ENCODE data around the gene PACSIN1. TPM values are rescaled to one million over a fixed set of nuclear protein-coding genes. Genes with fewer than 3 reads are reported as not detected.

Gene PACSIN1
- total and polyA plus RNA-seq, 10 of the 15 experiments (the other 5 are each of a cell fraction or from before 2014, with no cell fraction given): 0.50 to 9.4 (median 2.8) TPM

GRCh38 chr6:34425498-34426410 lies 40.1 kb upstream of the PACSIN1 start, which contains the start of gene RPS10 (continued):
- TF ChIP-seq EED (IDR thresholded peaks at IDR 0.05; ENCODE audit: low read depth) (0 out of 2 replicates have a peak, but pooled peaks have one; percentile 14), SUPT20H (IDR thresholded peaks at IDR 0.05; ENCODE audit: borderline replicate concordance, control insufficient read depth, low read depth, low read length) (no peak), MYC (IDR thresholded peaks at IDR 0.05; ENCODE audit: insufficient read depth, insufficient read length, insufficient replicate concordance, low read length, severe bottlenecking) (peak; percentile 80), IRF3 (IDR thresholded peaks at IDR 0.05) (no peak; the same call in 1 of the 2 replicates), CUX1 (IDR thresholded peaks at IDR 0.05; ENCODE audit: insufficient replicate concordance, low read depth, low read length) (no peak), EP300 (IDR thresholded peaks at IDR 0.05; ENCODE audit: borderline replicate concordance in 1 of 2, control insufficient read depth in 1 of 2, low read depth in 2 of 2, low read length in 2 of 2) (peak; percentile 24 to 54; a peak in 1 of 4 replicates), YY1 (IDR thresholded peaks at IDR 0.05; ENCODE audit: low read depth, low read length) (0 out of 2 replicates have a peak, but pooled peaks have one; percentile 6), RB1 (IDR thresholded peaks at IDR 0.05; ENCODE audit: borderline replicate concordance) (0 out of 2 replicates have a peak, but pooled peaks have one; percentile 33), ZBED1 (IDR thresholded peaks at IDR 0.05; ENCODE audit: borderline replicate concordance) (no peak)

Measured in GM12878 (cell line).